HepG2 (cell line): ENCODE data around the gene LCAT. TPM values are rescaled to one million over a fixed set of nuclear protein-coding genes. Genes with fewer than 3 reads are reported as not detected.
A peak's percentile ranks its signal among the peaks of the same experiment; 100 is the strongest.

ENCODE experiments used
- AKAP8 ChIP-seq: sonication (generic); formaldehyde crosslinking; IDR thresholded peaks from 2 replicates; pipeline ENCODE4 v1.5.1; 2020; ENCODE audit warnings: mild to moderate bottlenecking, missing genetic modification reagents
- ARID2 ChIP-seq: sonication (generic); formaldehyde crosslinking; IDR thresholded peaks from 2 replicates; pipeline ENCODE4 v1.8.1; 2022; ENCODE audit warnings: mild to moderate bottlenecking, missing genetic modification reagents, borderline replicate concordance
- DZIP1 ChIP-seq: sonication (generic); formaldehyde crosslinking; IDR thresholded peaks from 2 replicates; pipeline ENCODE4 v1.5.0; 2020; ENCODE audit warnings: mild to moderate bottlenecking, missing genetic modification reagents
- ELK4 ChIP-seq: sonication (generic); formaldehyde crosslinking; IDR thresholded peaks from 2 replicates; pipeline ENCODE4 v1.9.0; 2021; ENCODE audit warnings: missing genetic modification reagents, borderline replicate concordance
- KAT7 ChIP-seq: IDR thresholded peaks from 2 replicates; pipeline ENCODE4 v1.6.1; 2018; ENCODE audit warnings: borderline replicate concordance, missing compliant biosample characterization
- MED1 ChIP-seq: sonication (generic); formaldehyde crosslinking; IDR thresholded peaks from 2 replicates; pipeline ENCODE4 v1.4.0; 2020; ENCODE audit warnings: missing genetic modification reagents
- MTF1 ChIP-seq: sonication (generic); formaldehyde crosslinking; IDR thresholded peaks from 2 replicates; pipeline ENCODE4 v1.5.0; 2020; ENCODE audit warnings: missing genetic modification reagents
- MYNN ChIP-seq: sonication (generic); formaldehyde crosslinking; IDR thresholded peaks from 2 replicates; pipeline ENCODE4 v1.4.0; 2020; ENCODE audit warnings: mild to moderate bottlenecking, low read depth, missing genetic modification reagents
- SRY ChIP-seq: sonication (generic); formaldehyde crosslinking; IDR thresholded peaks from 2 replicates; pipeline ENCODE4 v1.8.0; 2022; ENCODE audit warnings: mild to moderate bottlenecking, missing genetic modification reagents
- TMF1 ChIP-seq: sonication (generic); formaldehyde crosslinking; IDR thresholded peaks from 2 replicates; pipeline ENCODE4 v1.8.1; 2022; ENCODE audit warnings: low read depth, missing genetic modification reagents
- YEATS4 ChIP-seq: sonication (generic); formaldehyde crosslinking; IDR thresholded peaks from 2 replicates; pipeline ENCODE4 v1.4.0; 2020; ENCODE audit warnings: missing genetic modification reagents, borderline replicate concordance
- ZBTB21 ChIP-seq: sonication (generic); formaldehyde crosslinking; IDR thresholded peaks from 2 replicates; pipeline ENCODE4 v1.4.0; 2020; ENCODE audit warnings: missing genetic modification reagents
- ZKSCAN5 ChIP-seq: sonication (generic); formaldehyde crosslinking; IDR thresholded peaks from 2 replicates; pipeline ENCODE4 v1.5.1; 2020; ENCODE audit warnings: mild to moderate bottlenecking, missing genetic modification reagents
- ZNF138 ChIP-seq: sonication (generic); formaldehyde crosslinking; IDR thresholded peaks from 2 replicates; pipeline ENCODE4 v1.5.0; 2020; ENCODE audit warnings: mild to moderate bottlenecking, low read depth, missing genetic modification reagents
- ZNF253 ChIP-seq: sonication (generic); formaldehyde crosslinking; IDR thresholded peaks from 2 replicates; pipeline ENCODE4 v1.8.0; 2022; ENCODE audit warnings: mild to moderate bottlenecking, missing genetic modification reagents, borderline replicate concordance
- ZNF337 ChIP-seq: sonication (generic); formaldehyde crosslinking; IDR thresholded peaks from 2 replicates; pipeline ENCODE4 v1.5.1; 2020; ENCODE audit warnings: missing genetic modification reagents, low read depth, mild to moderate bottlenecking, borderline replicate concordance
- ZNF503 ChIP-seq: sonication (generic); formaldehyde crosslinking; IDR thresholded peaks from 2 replicates; pipeline ENCODE4 v1.4.0; 2020; ENCODE audit warnings: missing genetic modification reagents
- ZNF552 ChIP-seq: sonication (generic); formaldehyde crosslinking; IDR thresholded peaks from 2 replicates; pipeline ENCODE4 v1.9.0; 2022; ENCODE audit warnings: missing genetic modification reagents, mild to moderate bottlenecking, borderline replicate concordance
- ZNF776 ChIP-seq: sonication (generic); formaldehyde crosslinking; IDR thresholded peaks from 2 replicates; pipeline ENCODE4 v1.4.0; 2020; ENCODE audit warnings: mild to moderate bottlenecking, missing genetic modification reagents
- ZNF788 ChIP-seq: sonication (generic); formaldehyde crosslinking; IDR thresholded peaks from 2 replicates; pipeline ENCODE4 v1.5.0; 2020; ENCODE audit warnings: mild to moderate bottlenecking, missing genetic modification reagents, borderline replicate concordance
- ZSCAN22 ChIP-seq: sonication (generic); formaldehyde crosslinking; IDR thresholded peaks from 2 replicates; pipeline ENCODE4 v1.4.0; 2020; ENCODE audit warnings: mild to moderate bottlenecking, missing genetic modification reagents
- polyA plus RNA-seq, 8 experiments: library from polyadenylated mRNA; depleted of rRNA in 3 of 8; stranded (reverse) in 7 of 8; unstranded in 1 of 8; fragments of >200 nt; fragmentation: Illumina TruSeq in 4 of 8; extraction: Trizol in 4 of 8; gene quantifications; 2 replicates each; pipeline versions ENCODE4 v1.2.1 to v1.2.3, GENCODE V29; 2011 to 2016; ENCODE audit warnings: low read depth in 4 of 8, missing spikeins in 1 of 8, mixed read lengths in 1 of 8; ENCODE audit not compliant: insufficient read depth in 1 of 8
- total RNA-seq, 5 experiments: library from RNA; depleted of rRNA; stranded (reverse); fragments of >200 nt; fragmentation: Illumina TruSeq; extraction: Trizol; gene quantifications; 2 replicates each; pipeline ENCODE4 v1.2.3, GENCODE V29; 2016; ENCODE audit warnings: low read depth in 1 of 5

The LCAT gene
- total and polyA plus RNA-seq, 2 of the 13 experiments (the other 11 are each of a cell fraction or from before 2014, with no cell fraction given) = 36.1 to 38.9 TPM

GRCh38 chr16:67936124-67936879 lies 7.6 kb downstream of the LCAT start, which contains the start of gene PSMB10 (continued):
- TF ChIP-seq AKAP8 (CRISPR knock-in tag) (no peak), TMF1 (CRISPR knock-in tag) (peak; percentile 12; the same call in 1 of the 2 replicates), YEATS4 (CRISPR knock-in tag) (no peak), ZNF138 (0 out of 2 replicates have a peak, but pooled peaks have one; percentile 28), DZIP1 (CRISPR knock-in tag) (peak; percentile 87; the same call in 1 of the 2 replicates), MED1 (CRISPR knock-in tag) (no peak), MTF1 (0 out of 2 replicates have a peak, but pooled peaks have one; percentile 10), ZNF337 (CRISPR knock-in tag) (no peak), ZBTB21 (CRISPR knock-in tag) (no peak), ZNF776 (CRISPR knock-in tag) (peak; percentile 10; the same call in 1 of the 2 replicates), ARID2 (CRISPR knock-in tag) (0 out of 2 replicates have a peak, but pooled peaks have one; percentile 80), SRY (CRISPR knock-in tag) (no peak; the same call in 1 of the 2 replicates), ZNF788 (CRISPR knock-in tag) (0 out of 2 replicates have a peak, but pooled peaks have one; percentile 2), ZNF552 (CRISPR knock-in tag) (no peak; the same call in 1 of the 2 replicates), ZKSCAN5 (CRISPR knock-in tag) (peak; percentile 11; the same call in 1 of the 2 replicates), ZNF503 (CRISPR knock-in tag) (0 out of 2 replicates have a peak, but pooled peaks have one; percentile 8), ZSCAN22 (CRISPR knock-in tag) (no peak), ELK4 (CRISPR knock-in tag) (no peak), ZNF253 (CRISPR knock-in tag) (peak; percentile 43; the same call in 1 of the 2 replicates), MYNN (CRISPR knock-in tag) (no peak), KAT7 (CRISPR knock-in tag) (0 out of 2 replicates have a peak, but pooled peaks have one; percentile 14)
